GM12878 (cell line): Measurements from ENCODE around the gene ITPKB.

Source experiments
- ATF3 ChIP-seq: IDR thresholded peaks from 2 replicates; pipeline ENCODE4 v1.6.1; 2011; ENCODE audit warnings: low read depth, mild to moderate bottlenecking, low read length, moderate library complexity, borderline replicate concordance; ENCODE audit errors: extremely low read depth
- CTCF ChIP-seq, 3 experiments: IDR thresholded peaks in 2 of 3; conservative IDR thresholded peaks in 1 of 3; 2 replicates each; pipeline ENCODE4 v1.5.1; 2011; ENCODE audit warnings: low read depth in 3 of 3, low read length in 3 of 3, mild to moderate bottlenecking in 3 of 3, control low read depth in 2 of 3, moderate library complexity in 2 of 3, inconsistent platforms in 1 of 3, mixed read lengths in 1 of 3; ENCODE audit not compliant: control insufficient read depth in 2 of 3, insufficient read depth in 1 of 3; ENCODE audit errors: extremely low read depth in 1 of 3
- EZH2 ChIP-seq: IDR thresholded peaks from 2 replicates; pipeline ENCODE4 v1.6.1; 2012; ENCODE audit warnings: low read depth, mild to moderate bottlenecking, control low read depth, inconsistent platforms, low read length, borderline replicate concordance; ENCODE audit not compliant: control insufficient read depth
- RAD21 ChIP-seq: IDR thresholded peaks from 2 replicates; pipeline ENCODE4 v1.6.1; 2011; ENCODE audit warnings: mild to moderate bottlenecking, low read depth, low read length, moderate library complexity; ENCODE audit not compliant: insufficient read depth

DNA sequence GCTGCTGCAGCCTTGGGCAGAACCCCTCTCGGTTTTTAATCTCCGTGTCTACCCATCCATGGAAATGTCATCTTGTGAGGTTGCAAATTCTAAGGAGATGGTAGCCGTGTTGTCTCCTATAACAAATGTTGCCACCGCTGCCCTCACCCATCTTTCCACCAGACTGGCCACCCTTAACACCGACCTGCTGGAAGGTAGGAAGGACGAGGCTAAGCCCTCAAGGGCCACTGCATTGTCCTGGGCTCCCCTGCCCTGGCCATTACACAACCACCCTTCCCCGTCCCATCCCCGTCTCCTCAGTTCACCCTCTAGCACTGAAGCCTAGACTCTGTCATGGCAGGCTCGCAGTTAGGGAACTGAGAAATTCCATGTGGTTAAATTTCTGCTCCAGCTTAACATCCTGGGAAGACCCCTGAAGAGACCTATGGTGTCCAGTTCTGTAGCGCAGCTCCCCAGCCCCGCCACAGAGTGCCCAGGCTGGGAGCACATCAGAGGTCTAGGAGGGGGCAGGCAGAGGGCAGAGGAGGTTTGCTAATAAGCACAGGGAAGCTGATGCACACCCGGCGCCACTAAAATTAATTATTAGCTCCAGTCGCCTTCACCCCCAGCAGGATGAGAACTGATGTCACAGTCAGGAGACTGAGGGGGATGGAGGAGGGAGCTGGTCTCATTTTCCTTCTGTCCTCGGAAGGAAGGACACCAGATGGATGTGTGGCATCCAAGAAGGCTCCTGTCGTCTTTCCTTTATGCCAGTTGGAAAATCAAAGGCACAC is 152.2 kb downstream of the ITPKB start:
- TF ChIP-seq ATF3 (no peak), RAD21 (no peak), EZH2 (no peak), CTCF (IDR thresholded peaks at IDR 0.05 in 2 of 3, conservative IDR thresholded peaks at IDR 0.05 in 1 of 3; ENCODE audit: control insufficient read depth in 2 of 3, extremely low read depth in 1 of 3, insufficient read depth in 1 of 3, low read depth in 3 of 3, low read length in 3 of 3) (no peak)
